Breast epithelium (tissue), 3 donors: ENCODE measurements around the gene PATJ.

Experiments used
- CTCF ChIP-seq, 3 donors: fragments of 450-650 bp; IDR thresholded peaks; one replicate each; pipeline ENCODE4 v1.5.1; 2016 to 2017; ENCODE audit warnings: antibody characterized with exemption in 3 of 3, mild to moderate bottlenecking in 3 of 3, moderate library complexity in 3 of 3
- POLR2A ChIP-seq: fragments of 450-650 bp; IDR thresholded peaks from one replicate; pipeline ENCODE4 v1.6.1; 2016; ENCODE audit warnings: antibody characterized with exemption, mild to moderate bottlenecking, moderate library complexity

- TF ChIP-seq CTCF (IDR thresholded peaks at IDR 0.05) (no peak), POLR2A (no peak)
Measured at GRCh38 chr1:62054188-62054587, 311.9 kb downstream of the PATJ start.
